Stimulated activated CD8-positive, alpha-beta memory T cell treated with anti-CD3 and anti-CD28 coated beads, Interleukin-7, amount 100 ng/mL, for 1 hour (primary cell): ENCODE measurements around the gene HLA-DRA.

Experiments used
- DNase-seq, 2 donors: peaks; one replicate each; pipeline ENCODE4 v3.0.0-alpha.2; 2020; ENCODE audit warnings: low read depth in 2 of 2

Gene HLA-DRA

GRCh38 chr6:32475392-32476206 lies 35.9 kb downstream of the HLA-DRA start:
- no peak for DNase-seq

- DNase-seq: no peak
Observed at GRCh38 chr6:32483968-32484613, 44.4 kb downstream of the HLA-DRA start.

- no peak for DNase-seq
Observed at GRCh38 chr6:32484614-32484998, 44.9 kb downstream of the HLA-DRA start.

GRCh38 chr6:32488083-32488482 lies 48.4 kb downstream of the HLA-DRA start:
- no peak for DNase-seq

GRCh38 chr6:32491700-32492099 lies 52.0 kb downstream of the HLA-DRA start:
- no peak for DNase-seq

- no peak for DNase-seq
Observed at GRCh38 chr6:32492351-32492750, 52.7 kb downstream of the HLA-DRA start.
